HG03342 (cell line): ENCODE results near the gene AIG1.

Source experiments
- ATAC-seq: cut with Tn5 transposase; IDR thresholded peaks from one replicate; pipeline ENCODE4 v1.9.1; 2021; ENCODE audit warnings: mild to moderate bottlenecking, moderate library complexity; ENCODE audit not compliant: unreplicated experiment

AIG1 gene

GRCh38 chr6:143093290-143093689 lies 32.6 kb downstream of the AIG1 start:
- ATAC-seq: no peak

GRCh38 chr6:143096403-143096802 lies 35.7 kb downstream of the AIG1 start:
- no peak for ATAC-seq

GRCh38 chr6:143097224-143097795 lies 36.6 kb downstream of the AIG1 start:
- ATAC-seq: peak; percentile 14

GRCh38 chr6:143098054-143098671 lies 37.5 kb downstream of the AIG1 start:
- ATAC-seq: peak; percentile 91

GRCh38 chr6:143099647-143100046 lies 39.0 kb downstream of the AIG1 start:
- ATAC-seq: no peak

GRCh38 chr6:143100429-143100828 lies 39.7 kb downstream of the AIG1 start:
- ATAC-seq: no peak

GRCh38 chr6:143103916-143104315 lies 43.2 kb downstream of the AIG1 start:
- ATAC-seq: no peak

GRCh38 chr6:143107440-143107839 lies 46.8 kb downstream of the AIG1 start:
- ATAC-seq: no peak

- ATAC-seq: no peak
These were observed 47.4 kb downstream of the AIG1 start for GRCh38 chr6:143107911-143108761.

GRCh38 chr6:143109196-143109595 lies 48.5 kb downstream of the AIG1 start:
- no peak for ATAC-seq

GRCh38 chr6:143110572-143110971 lies 49.9 kb downstream of the AIG1 start:
- no peak for ATAC-seq

GRCh38 chr6:143110996-143111395 lies 50.3 kb downstream of the AIG1 start:
- no peak for ATAC-seq

- no peak for ATAC-seq
These were observed 50.8 kb downstream of the AIG1 start for GRCh38 chr6:143111443-143111842.

GRCh38 chr6:143112084-143112768 lies 51.5 kb downstream of the AIG1 start:
- ATAC-seq: peak; percentile 47

GRCh38 chr6:143112837-143113236 lies 52.1 kb downstream of the AIG1 start:
- ATAC-seq: no peak

- no peak for ATAC-seq
These were observed 55.0 kb downstream of the AIG1 start for GRCh38 chr6:143115728-143116127.

GRCh38 chr6:143117108-143117507 lies 56.4 kb downstream of the AIG1 start:
- ATAC-seq: no peak

GRCh38 chr6:143119260-143119659 lies 58.6 kb downstream of the AIG1 start:
- ATAC-seq: no peak

- ATAC-seq: no peak
These were observed 62.4 kb downstream of the AIG1 start for GRCh38 chr6:143123081-143123480.

- no peak for ATAC-seq
These were observed 63.3 kb downstream of the AIG1 start for GRCh38 chr6:143123941-143124340.

GRCh38 chr6:143125455-143125854 lies 64.8 kb downstream of the AIG1 start:
- no peak for ATAC-seq
